ENCODE data around the gene MSI2. TPM values are rescaled to one million over a fixed set of nuclear protein-coding genes. Genes with fewer than 3 reads are reported as not detected.

The MSI2 gene
- total RNA-seq, 1 donor from 2014 or later = 67.9 TPM

GRCh38 chr17:57372156-57372555 lies 115.8 kb downstream of the MSI2 start:
- Histone ChIP-seq H3K79me2 (ENCODE audit: insufficient read depth, low read length) (peaks cover 12% of the 10 kb centered on the region), H3K9me3 (ENCODE audit: insufficient read depth, low read depth, low read length) (peaks cover 6% of the 10 kb centered on the region), H2AFZ (ENCODE audit: low read depth, low read length) (no peak overlapping the region), H3K4me1 (ENCODE audit: insufficient read depth, low read length) (peaks cover 27% of the 10 kb centered on the region), H3K36me3 (ENCODE audit: insufficient read depth, low read length) (no peaks in the 10 kb centered on the region), H3K27ac (ENCODE audit: low read depth, low read length) (no peak overlapping the region), H3K4me2 (ENCODE audit: low read length) (peak overlapping the region; percentile 26), H3K9ac (ENCODE audit: low read length) (no peak overlapping the region), H3K27me3 (ENCODE audit: insufficient read depth, low read length) (no peaks in the 10 kb centered on the region), H3K4me3 (ENCODE audit: insufficient read depth, low read depth, low read length) (no peak overlapping the region), H4K20me1 (ENCODE audit: insufficient read depth, low read length) (peaks cover 25% of the 10 kb centered on the region)
- Mint-ChIP-seq H3K4me3 (ENCODE audit: unreplicated experiment) (no peak overlapping the region), H3K9me3 (ENCODE audit: unreplicated experiment) (peaks cover 6% of the 10 kb centered on the region), H3K36me3 (ENCODE audit: low read depth, unreplicated experiment) (peaks cover 14% of the 10 kb centered on the region), H3K4me1 (ENCODE audit: low read depth, unreplicated experiment) (peaks cover 40% of the 10 kb centered on the region), H3K27ac (ENCODE audit: unreplicated experiment) (peak overlapping the region; percentile 67), H3K27me3 (ENCODE audit: low read depth, unreplicated experiment) (no peaks in the 10 kb centered on the region)
- FAIRE-seq (peak; percentile 34), DNase-seq (ENCODE audit: low read depth) (peak; percentile 70)
- TF ChIP-seq EZH2 (IDR thresholded peaks at IDR 0.05; ENCODE audit: insufficient read depth, low read length) = no peak
- TF ChIP-seq, protein P1, sequence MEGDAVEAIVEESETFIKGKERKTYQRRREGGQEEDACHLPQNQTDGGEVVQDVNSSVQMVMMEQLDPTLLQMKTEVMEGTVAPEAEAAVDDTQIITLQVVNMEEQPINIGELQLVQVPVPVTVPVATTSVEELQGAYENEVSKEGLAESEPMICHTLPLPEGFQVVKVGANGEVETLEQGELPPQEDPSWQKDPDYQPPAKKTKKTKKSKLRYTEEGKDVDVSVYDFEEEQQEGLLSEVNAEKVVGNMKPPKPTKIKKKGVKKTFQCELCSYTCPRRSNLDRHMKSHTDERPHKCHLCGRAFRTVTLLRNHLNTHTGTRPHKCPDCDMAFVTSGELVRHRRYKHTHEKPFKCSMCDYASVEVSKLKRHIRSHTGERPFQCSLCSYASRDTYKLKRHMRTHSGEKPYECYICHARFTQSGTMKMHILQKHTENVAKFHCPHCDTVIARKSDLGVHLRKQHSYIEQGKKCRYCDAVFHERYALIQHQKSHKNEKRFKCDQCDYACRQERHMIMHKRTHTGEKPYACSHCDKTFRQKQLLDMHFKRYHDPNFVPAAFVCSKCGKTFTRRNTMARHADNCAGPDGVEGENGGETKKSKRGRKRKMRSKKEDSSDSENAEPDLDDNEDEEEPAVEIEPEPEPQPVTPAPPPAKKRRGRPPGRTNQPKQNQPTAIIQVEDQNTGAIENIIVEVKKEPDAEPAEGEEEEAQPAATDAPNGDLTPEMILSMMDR (IDR thresholded peaks at IDR 0.05; ENCODE audit: insufficient read depth, low read depth, low read length) = no peak

- no peak for FAIRE-seq
- H3K4me3 Mint-ChIP-seq (ENCODE audit: unreplicated experiment) = no peak overlapping the region
These were observed 116.7 kb downstream of the MSI2 start for GRCh38 chr17:57373048-57373447.

GRCh38 chr17:57373756-57374155 lies 117.4 kb downstream of the MSI2 start:
- no peak overlapping the region for H3K4me3 Mint-ChIP-seq (ENCODE audit: unreplicated experiment)
- H3K79me2 ChIP-seq (ENCODE audit: insufficient read depth, low read length) = peaks cover 7% of the 10 kb centered on the region
- FAIRE-seq (no peak), DNase-seq (ENCODE audit: low read depth) (no peak)
- peaks cover 26% of the 10 kb centered on the region for H3K4me1 ChIP-seq (ENCODE audit: insufficient read depth, low read length)
- H3K9ac ChIP-seq (ENCODE audit: low read length) = no peak overlapping the region
- no peak overlapping the region for H2AFZ ChIP-seq (ENCODE audit: low read depth, low read length)
- H3K9me3 Mint-ChIP-seq (ENCODE audit: unreplicated experiment) = peaks cover 6% of the 10 kb centered on the region
- H3K4me2 ChIP-seq (ENCODE audit: low read length) = no peak overlapping the region
- TF ChIP-seq, protein P1 (IDR thresholded peaks at IDR 0.05; ENCODE audit: insufficient read depth, low read depth, low read length) = no peak
- no peak for TF ChIP-seq EZH2 (IDR thresholded peaks at IDR 0.05; ENCODE audit: insufficient read depth, low read length)
- H3K9me3 ChIP-seq (ENCODE audit: insufficient read depth, low read depth, low read length) = peaks cover 6% of the 10 kb centered on the region
- H3K27ac Mint-ChIP-seq (ENCODE audit: unreplicated experiment) = no peak overlapping the region
- H3K36me3 ChIP-seq (ENCODE audit: insufficient read depth, low read length) = no peaks in the 10 kb centered on the region
- H3K27me3 Mint-ChIP-seq (ENCODE audit: low read depth, unreplicated experiment) = no peaks in the 10 kb centered on the region
- H4K20me1 ChIP-seq (ENCODE audit: insufficient read depth, low read length) = peaks cover 22% of the 10 kb centered on the region
- H3K36me3 Mint-ChIP-seq (ENCODE audit: low read depth, unreplicated experiment) = peaks cover 16% of the 10 kb centered on the region
- no peak overlapping the region for H3K27ac ChIP-seq (ENCODE audit: low read depth, low read length)
- no peak overlapping the region for H3K4me3 ChIP-seq (ENCODE audit: insufficient read depth, low read depth, low read length)
- no peaks in the 10 kb centered on the region for H3K27me3 ChIP-seq (ENCODE audit: insufficient read depth, low read length)
- peaks cover 36% of the 10 kb centered on the region for H3K4me1 Mint-ChIP-seq (ENCODE audit: low read depth, unreplicated experiment)

More at GRCh38 chr17:57373048-57373447, 116.7 kb downstream of the MSI2 start:
- Histone ChIP-seq H3K79me2 (ENCODE audit: insufficient read depth, low read length) (peaks cover 8% of the 10 kb centered on the region), H4K20me1 (ENCODE audit: insufficient read depth, low read length) (peaks cover 22% of the 10 kb centered on the region), H3K4me3 (ENCODE audit: insufficient read depth, low read depth, low read length) (no peak overlapping the region), H2AFZ (ENCODE audit: low read depth, low read length) (no peak overlapping the region), H3K4me2 (ENCODE audit: low read length) (no peak overlapping the region), H3K36me3 (ENCODE audit: insufficient read depth, low read length) (no peaks in the 10 kb centered on the region), H3K27ac (ENCODE audit: low read depth, low read length) (no peak overlapping the region), H3K9ac (ENCODE audit: low read length) (no peak overlapping the region), H3K4me1 (ENCODE audit: insufficient read depth, low read length) (peaks cover 24% of the 10 kb centered on the region), H3K9me3 (ENCODE audit: insufficient read depth, low read depth, low read length) (peaks cover 6% of the 10 kb centered on the region), H3K27me3 (ENCODE audit: insufficient read depth, low read length) (no peaks in the 10 kb centered on the region)
- DNase-seq (ENCODE audit: low read depth) = no peak
- Mint-ChIP-seq H3K4me1 (ENCODE audit: low read depth, unreplicated experiment) (peaks cover 39% of the 10 kb centered on the region), H3K27ac (ENCODE audit: unreplicated experiment) (peak overlapping the region; percentile 16), H3K27me3 (ENCODE audit: low read depth, unreplicated experiment) (no peaks in the 10 kb centered on the region), H3K36me3 (ENCODE audit: low read depth, unreplicated experiment) (peaks cover 16% of the 10 kb centered on the region), H3K9me3 (ENCODE audit: unreplicated experiment) (peaks cover 6% of the 10 kb centered on the region)
- TF ChIP-seq, protein P1 (IDR thresholded peaks at IDR 0.05; ENCODE audit: insufficient read depth, low read depth, low read length) = no peak
- no peak for TF ChIP-seq EZH2 (IDR thresholded peaks at IDR 0.05; ENCODE audit: insufficient read depth, low read length)
